Fibroblast of upper back skin (primary cell): Measurements from ENCODE around the gene CAPN14.

Experiments
- DNase-seq: peaks from one replicate; pipeline ENCODE4 v3.0.0-alpha.2; 2013

CAPN14 gene

GRCh38 chr2:31137211-31138036, 79.9 kb downstream of the CAPN14 start:
- no peak for DNase-seq

GRCh38 chr2:31136732-31137131, 80.6 kb downstream of the CAPN14 start:
- no peak for DNase-seq

- no peak for DNase-seq
These were observed 81.3 kb downstream of the CAPN14 start for GRCh38 chr2:31136000-31136399.

- DNase-seq = no peak
These were observed 82.8 kb downstream of the CAPN14 start for GRCh38 chr2:31134480-31134879.

GRCh38 chr2:31132786-31133185, 84.5 kb downstream of the CAPN14 start:
- DNase-seq = no peak

GRCh38 chr2:31131871-31132270, 85.4 kb downstream of the CAPN14 start:
- no peak for DNase-seq

- DNase-seq = no peak
These were observed 87.7 kb downstream of the CAPN14 start for GRCh38 chr2:31129375-31130171.

GRCh38 chr2:31127931-31128330, 89.4 kb downstream of the CAPN14 start:
- no peak for DNase-seq

- DNase-seq = no peak
These were observed 91.2 kb downstream of the CAPN14 start for GRCh38 chr2:31125918-31126695.

- DNase-seq = no peak
These were observed 92.4 kb downstream of the CAPN14 start for GRCh38 chr2:31124904-31125303.
